GM20431 (cell line): Measurements from ENCODE around the gene GYG1.

ENCODE experiments used
- in situ Hi-C: fragments of 300-500 bp; cut with MseI, MboI; formaldehyde crosslinking; loops from one replicate; pipeline ENCODE4 v1.15.0; 2020; ENCODE audit warnings: low sequenced_read_pairs; ENCODE audit not compliant: unreplicated experiment

GYG1 gene

GRCh38 chr3:149011676-149012075 is 20.3 kb downstream of the GYG1 start:
- in situ Hi-C loops = no loop called here

DNA sequence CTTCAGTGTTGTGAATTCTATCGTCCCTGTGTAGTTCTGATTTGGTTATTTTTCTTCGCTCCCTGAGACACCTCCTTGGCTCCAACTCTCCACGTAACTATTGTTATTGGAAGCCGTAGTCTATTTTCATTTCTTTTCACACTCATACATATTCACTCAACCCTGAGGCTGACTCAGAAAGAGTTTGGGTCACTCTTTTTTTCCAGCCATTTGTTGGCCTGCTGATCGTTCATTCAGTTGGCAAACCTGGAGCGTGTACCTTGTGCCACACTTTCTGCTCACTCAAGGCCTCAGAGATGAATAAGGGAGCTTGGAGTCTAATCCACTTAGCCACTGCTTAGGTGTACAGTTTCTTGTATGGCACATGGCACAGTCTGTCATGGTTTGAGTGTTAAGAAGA is 22.4 kb downstream of the GYG1 start:
- in situ Hi-C loops = no loop called here

- in situ Hi-C loops = no loop called here
Observed at GRCh38 chr3:149015393-149015792, 24.1 kb downstream of the GYG1 start.

DNA sequence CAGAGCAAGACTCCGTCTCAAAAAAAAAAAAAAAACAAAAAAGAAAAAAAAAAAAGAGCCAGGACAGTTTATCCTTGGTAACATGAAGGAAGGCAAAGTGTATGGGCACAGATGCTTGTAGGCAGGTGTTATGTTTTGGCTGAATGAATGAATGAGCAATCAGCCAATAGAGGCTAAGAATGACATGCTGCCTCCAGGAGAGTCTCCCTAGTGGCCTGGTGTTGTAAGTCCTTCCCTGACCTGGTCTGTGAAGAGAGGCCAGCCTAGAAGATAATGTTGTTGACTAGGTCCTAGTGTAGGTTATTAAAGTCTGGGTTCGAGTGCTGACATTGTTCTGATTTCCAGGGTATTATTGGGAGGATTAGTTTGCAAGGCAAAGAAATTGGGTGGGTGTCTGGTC is 24.9 kb downstream of the GYG1 start:
- in situ Hi-C loops = no loop called here

GRCh38 chr3:149016669-149017541 is 25.6 kb downstream of the GYG1 start:
- in situ Hi-C loops = no loop called here

GRCh38 chr3:149018247-149018646 is 26.9 kb downstream of the GYG1 start:
- in situ Hi-C loops = no loop called here

- in situ Hi-C loops = no loop called here
Observed at GRCh38 chr3:149019580-149019979, 28.2 kb downstream of the GYG1 start.

GRCh38 chr3:149020196-149020838 is 29.0 kb downstream of the GYG1 start:
- in situ Hi-C loops = no loop called here

GRCh38 chr3:149020839-149021252 is 29.5 kb downstream of the GYG1 start:
- in situ Hi-C loops = no loop called here

DNA sequence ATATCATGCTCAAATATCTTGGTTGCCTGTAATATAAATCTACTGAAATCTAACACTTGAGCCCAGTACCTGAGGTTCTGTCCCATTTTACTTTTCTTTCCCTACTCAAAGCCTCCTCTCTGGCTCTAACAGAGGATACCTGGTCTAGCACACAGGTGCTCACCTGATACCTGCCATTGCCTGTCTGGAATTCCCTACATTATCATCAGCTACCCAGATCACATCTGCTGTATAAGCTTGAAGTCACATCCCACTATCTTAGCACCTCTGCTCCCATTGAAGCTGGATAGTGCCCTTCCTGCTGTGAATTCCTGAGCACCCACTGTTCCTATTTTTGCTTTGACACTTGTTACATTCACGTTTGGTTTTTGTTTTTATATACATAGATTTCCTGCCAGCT is 30.5 kb downstream of the GYG1 start:
- in situ Hi-C loops = no loop called here

- in situ Hi-C loops = no loop called here
Observed at GRCh38 chr3:149023951-149024350, 32.6 kb downstream of the GYG1 start.

DNA sequence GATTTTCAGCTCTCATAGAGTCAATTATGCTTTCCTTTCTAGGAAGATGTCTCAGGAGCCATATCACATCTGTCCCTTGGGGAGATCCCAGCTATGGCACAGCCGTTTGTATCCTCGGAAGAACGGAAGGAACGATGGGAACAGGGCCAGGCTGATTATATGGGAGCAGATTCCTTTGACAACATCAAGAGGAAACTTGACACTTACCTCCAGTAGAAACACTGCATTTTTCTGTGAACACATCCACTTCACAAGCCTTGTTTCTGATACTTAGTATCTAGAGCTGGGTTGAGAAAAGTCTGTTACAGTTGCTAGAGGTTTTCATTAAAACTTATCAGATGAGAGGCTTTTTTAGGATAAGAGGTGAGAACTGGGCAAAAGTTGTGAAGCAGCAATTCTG is 35.4 kb downstream of the GYG1 start:
- in situ Hi-C loops = no loop called here

DNA sequence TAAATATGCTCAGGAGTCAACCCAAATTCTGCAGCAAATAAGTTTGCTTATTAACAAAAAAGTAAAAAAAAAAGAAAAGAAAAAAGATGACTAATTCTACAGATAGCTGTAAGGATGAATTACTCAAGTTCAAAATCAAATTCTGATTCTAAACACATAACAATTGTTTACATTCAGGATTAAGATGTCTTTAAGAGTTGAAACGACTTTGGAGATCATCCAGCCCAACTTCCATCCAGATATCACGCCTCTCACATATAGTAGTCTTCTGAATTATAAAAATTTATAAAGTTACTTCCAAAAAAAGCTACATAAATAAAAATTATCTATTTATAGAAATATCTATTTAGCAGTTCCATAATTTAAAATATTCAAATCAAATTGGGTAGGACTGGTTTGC is 39.8 kb downstream of the GYG1 start:
- in situ Hi-C loops = no loop called here

GRCh38 chr3:149037684-149038083 is 46.3 kb downstream of the GYG1 start:
- in situ Hi-C loops = no loop called here

DNA sequence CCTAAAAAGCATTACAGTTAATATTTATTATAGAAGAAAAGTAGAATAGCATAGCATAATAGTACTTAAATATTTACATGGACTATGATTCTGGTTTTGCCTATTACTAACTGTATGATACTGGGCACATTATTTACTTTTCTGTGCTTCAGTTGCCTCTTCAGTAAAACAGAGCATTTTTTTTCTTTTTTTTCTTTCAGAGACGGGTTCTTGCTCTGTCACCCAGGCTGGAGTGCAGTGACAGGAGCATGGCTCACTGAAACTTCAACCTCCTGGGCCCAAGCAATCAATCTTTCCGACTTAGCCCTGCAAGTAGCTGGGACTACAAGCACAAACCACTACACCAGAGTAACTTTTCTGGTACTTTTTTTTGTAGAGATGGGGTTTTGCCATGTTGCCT is 47.0 kb downstream of the GYG1 start:
- in situ Hi-C loops = no loop called here

- in situ Hi-C loops = no loop called here
Observed at GRCh38 chr3:149042789-149043386, 51.5 kb downstream of the GYG1 start.

DNA sequence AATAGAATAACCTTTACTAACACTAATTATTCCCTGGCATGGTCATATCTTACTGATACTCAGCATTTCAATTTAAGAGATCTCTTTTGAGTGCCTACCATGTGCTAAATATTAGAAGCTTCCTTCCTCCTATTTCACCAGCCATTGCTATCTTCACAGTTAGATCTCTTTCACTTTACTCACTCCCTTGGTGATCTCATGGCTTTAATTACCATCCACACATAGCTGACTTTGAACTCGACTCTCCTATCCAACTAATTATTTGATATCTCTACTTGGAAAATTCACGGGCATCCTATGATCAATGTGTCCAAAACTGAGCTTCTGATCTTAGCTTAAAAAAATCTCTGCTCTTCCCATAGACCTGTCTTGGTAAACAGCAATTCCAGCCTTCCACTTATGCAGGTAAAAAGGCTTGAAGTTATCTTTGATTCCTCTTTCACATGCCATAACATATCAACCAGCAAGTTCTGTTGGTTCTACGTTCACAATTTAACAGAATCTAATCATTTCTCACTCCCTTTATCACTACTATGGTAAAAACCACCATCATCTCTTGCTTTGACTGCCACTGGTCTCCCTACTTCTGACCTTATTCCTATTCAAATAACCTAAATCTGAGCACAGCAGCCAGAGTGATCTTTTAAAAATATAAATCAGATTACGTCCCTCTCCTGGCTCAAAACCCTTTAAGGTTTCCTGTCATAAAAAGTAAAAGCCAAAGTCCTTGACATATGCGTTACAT is 53.2 kb downstream of the GYG1 start:
- in situ Hi-C loops = no loop called here

- in situ Hi-C loops = no loop called here
Observed at GRCh38 chr3:149055575-149055974, 64.2 kb downstream of the GYG1 start.

- in situ Hi-C loops = no loop called here
Observed at GRCh38 chr3:149058198-149058597, 66.9 kb downstream of the GYG1 start.

- in situ Hi-C loops = no loop called here
Observed at GRCh38 chr3:149058602-149059001, 67.3 kb downstream of the GYG1 start.

- in situ Hi-C loops = no loop called here
Observed at GRCh38 chr3:149061776-149062175, 70.4 kb downstream of the GYG1 start.
